Measurements from ENCODE around the gene UNC13B.
"Not testable (repeated sequence)": the region's sequence is repeated elsewhere in the genome, so short reads cannot be mapped to it uniquely, and the experiment has no call there.

The UNC13B gene

GRCh38 chr9:35396560-35397215, 234.9 kb downstream of the UNC13B start:
- no peak for DNase-seq

- no peak for DNase-seq
Measured at GRCh38 chr9:35397216-35397698, 235.4 kb downstream of the UNC13B start.

GRCh38 chr9:35397923-35398322, 236.1 kb downstream of the UNC13B start:
- no peak for DNase-seq

- DNase-seq, result no peak
Measured at GRCh38 chr9:35398651-35399335, 237.0 kb downstream of the UNC13B start.

DNA sequence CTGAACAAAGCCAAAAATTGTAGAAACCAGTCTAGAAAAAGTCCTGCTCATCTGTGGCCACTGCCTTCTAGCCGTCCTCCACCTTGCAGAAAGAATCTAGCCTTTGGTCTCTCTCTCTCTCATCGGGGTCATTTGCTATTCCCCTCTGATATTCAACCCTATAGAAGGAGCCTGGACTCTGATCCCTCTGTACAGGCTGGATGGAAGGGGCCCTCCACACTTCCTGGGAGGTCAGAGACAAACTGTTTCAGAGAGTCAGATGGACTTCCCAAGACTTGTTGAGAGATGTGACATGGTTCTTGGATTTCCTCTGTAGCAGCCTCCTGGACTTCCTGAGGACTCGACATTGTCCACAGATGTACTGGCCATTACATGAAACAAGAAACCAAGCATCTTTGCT, 243.1 kb downstream of the UNC13B start:
- DNase-seq, result no peak

DNA sequence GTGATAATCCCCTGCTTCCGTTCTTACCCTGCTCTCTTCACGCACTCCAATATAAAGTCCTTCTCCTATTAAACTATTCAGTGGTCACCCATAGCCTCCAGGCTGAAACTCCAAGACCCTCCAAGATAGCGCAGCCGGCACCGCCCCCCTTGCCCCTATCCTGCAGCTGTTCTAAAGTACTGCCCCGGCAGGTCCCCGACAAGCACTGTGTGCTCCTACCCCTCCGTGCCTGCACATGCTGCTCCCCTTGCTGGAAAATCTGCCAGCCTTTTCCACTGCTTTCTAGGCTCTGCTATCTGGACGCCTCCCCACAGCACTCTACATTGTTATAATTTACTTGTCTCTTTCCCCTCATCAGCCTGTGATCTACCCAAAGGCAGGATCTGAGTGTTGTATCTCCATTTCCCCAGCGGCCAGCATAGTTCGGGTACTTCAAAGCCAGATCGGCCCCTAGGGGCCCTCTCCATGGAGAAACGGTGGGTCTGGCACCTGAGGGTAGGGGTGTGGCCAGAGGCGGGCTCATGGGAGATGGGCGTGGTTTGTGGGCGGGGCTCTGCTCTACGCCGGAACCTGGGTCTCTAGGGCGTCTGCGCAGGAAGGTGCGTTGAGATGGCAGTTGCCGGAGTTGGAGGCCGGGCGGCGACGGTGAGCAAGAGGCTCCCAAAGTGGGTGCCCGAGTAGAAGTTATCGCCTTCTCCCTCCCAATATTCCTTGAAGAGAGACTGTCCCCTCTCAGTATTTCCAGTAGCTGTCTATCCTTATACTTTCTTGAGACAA, 244.6 kb downstream of the UNC13B start:
- DNase-seq, result peak; percentile 32

DNA sequence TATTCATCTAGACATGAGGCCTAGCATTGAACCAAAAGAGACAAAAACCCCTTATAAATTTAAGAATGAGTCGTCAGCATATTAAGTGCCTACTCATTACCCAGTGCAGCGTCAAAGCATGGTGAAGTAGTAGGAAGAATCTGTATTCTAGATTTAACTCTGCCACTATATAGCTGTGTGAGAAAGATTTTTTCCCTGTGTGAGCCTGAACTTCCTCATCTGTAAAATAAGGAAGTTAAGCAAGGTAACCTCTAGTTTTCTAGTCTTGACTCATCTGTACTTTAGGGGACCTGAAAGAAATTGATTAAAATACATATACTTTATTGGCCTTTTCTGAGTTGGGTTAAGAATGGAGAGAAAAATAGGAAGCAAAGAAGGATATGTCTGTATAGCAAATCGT, 246.0 kb downstream of the UNC13B start:
- no peak for DNase-seq

GRCh38 chr9:35409434-35409833, 247.6 kb downstream of the UNC13B start:
- not testable (repeated sequence) for DNase-seq

- no peak for DNase-seq
Measured at GRCh38 chr9:35414889-35415288, 253.1 kb downstream of the UNC13B start.

DNA sequence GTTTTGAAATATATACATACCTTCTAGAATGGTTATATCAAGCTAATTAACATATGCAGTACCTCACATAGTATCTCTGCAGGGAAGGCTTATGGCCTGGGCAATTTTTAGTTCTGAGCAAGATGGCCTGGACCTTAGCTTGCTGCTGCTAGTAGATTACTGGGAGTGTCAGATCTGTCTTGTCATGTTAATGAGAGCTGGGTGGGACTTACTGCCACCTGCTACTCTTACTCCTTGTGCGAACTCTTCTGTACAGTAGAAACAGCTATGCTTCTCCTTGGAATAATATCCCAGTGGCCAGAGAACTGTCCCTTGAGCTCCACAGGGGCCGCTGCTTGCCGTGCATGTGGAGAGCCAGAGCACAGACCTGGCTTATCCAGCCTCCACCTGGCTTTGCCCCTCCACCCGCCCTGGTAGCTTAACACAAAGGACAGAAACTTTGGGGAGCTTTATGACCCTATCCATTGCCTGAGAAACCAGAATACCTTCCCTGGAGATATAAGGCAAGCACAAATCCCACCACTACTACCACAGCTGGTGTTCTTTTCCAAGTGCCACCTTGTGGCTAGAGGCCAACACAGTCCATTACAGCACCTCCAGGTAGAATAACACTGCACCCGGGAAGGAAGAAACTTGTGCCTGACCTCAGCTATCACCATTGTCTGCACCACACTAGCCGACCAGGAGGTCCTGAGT, 253.7 kb downstream of the UNC13B start:
- no peak for DNase-seq

DNA sequence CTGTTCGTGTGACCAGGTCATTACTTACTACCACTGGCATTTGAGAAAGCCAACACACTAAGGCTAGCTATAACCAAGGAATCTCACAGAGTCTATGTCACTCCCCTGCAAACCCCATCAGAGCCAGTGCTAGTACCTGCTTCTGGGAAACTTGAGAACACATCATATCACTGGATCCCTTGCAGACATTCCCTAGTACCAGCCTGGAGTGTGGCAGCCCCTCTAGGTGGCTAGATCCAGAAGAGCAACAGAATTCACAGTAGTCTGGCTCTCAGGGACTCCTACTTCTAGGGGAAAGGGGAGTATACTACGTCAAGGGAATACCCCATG, 254.3 kb downstream of the UNC13B start:
- DNase-seq, result no peak

DNA sequence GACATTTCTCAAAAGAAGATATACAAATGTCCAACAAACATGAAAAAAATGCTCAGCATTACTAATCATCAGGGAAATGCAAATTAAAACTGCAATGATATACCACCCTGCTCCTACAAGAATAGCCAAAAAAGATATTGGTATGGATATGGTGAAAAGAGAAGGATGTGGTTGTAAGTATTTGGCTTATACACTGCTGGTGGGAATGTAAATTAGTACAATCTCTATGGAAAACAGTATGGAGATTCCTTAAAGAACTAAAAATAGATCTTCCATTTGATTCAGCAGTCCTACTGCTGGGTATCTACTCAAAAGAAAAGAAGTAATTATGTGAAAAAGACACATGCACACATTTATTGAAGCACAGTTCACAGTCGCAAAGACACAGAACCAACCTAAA, 260.5 kb downstream of the UNC13B start:
- no peak for DNase-seq

- DNase-seq, result no peak
Measured at GRCh38 chr9:35422753-35423152, 260.9 kb downstream of the UNC13B start.

DNA sequence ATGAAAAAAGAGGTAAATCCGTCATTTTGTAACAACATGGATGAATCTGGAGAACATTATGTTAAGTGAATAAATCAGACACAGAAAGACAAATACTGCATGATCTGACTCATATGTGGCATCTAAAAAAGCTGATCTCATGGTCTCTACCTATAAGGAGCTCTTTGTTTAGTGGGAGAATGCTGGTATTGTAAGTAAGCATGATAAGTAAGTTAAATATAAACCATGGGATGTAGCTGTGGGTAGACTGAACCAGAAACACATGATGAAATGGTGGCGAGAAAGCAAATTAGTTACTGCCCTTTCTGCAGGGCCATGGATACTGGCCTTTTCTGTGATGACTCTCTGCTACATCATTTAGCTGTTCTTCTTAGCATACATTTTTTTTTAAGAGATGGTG, 261.7 kb downstream of the UNC13B start:
- no peak for DNase-seq

- DNase-seq, result no peak
Measured at GRCh38 chr9:35424356-35425352, 262.8 kb downstream of the UNC13B start.

- no peak for DNase-seq
Measured at GRCh38 chr9:35426627-35427026, 264.8 kb downstream of the UNC13B start.

DNA sequence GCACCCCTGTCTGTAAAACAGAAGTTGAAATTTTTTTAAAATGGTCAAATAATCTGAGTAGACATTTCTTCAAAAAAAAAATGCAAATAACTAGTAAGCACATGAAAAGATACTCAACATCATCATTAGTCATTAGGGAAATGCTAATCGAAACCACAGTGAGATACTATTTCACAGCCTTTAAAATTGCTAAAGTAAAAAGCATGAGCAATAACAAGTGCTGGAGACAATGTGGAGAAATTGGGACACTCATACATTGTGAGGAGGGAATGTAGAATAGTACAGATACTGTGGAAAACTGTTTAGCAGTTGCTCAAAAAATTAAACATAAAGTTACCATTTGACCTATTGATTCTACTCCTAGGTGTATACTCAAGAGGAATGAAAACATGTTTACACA, 269.7 kb downstream of the UNC13B start:
- no peak for DNase-seq

DNA sequence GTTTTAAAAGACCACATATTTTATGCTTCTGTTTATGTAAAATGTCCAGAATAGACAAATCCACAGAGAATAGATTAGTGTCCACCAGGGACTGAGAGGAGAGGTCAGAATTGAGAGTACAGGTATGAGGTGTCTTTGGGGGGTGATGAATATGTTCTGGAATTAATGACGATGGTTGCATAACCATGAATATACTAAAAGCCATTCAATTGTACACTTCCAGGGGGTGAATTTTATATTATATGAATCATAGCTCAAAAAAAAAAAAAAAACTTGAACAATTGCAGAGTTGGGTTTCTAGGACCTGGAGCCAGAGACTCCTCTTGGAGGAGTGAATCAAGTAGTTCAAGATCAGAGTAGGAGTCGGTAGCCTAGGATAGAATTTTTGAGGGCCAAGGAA, 270.3 kb downstream of the UNC13B start:
- DNase-seq, result no peak

DNA sequence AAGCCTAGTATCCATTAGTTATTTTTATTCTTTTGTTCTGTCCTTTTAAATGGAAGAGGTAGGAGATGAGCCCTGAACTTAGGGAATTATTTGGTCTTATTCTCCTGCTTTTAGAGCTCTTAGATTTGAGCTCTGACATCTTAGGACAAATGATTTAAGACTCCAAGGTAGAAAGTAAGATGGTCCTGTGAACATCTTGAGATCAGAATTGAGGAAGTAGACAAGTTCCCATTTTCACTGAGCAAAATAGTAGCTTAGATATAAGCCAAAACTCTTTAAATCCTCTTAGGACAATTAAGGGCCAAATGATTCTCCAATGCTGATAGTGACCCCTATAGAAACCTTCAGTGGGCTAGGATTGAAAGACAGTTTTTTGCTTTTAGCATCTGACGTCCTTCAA, 275.1 kb downstream of the UNC13B start:
- no peak for DNase-seq

DNA sequence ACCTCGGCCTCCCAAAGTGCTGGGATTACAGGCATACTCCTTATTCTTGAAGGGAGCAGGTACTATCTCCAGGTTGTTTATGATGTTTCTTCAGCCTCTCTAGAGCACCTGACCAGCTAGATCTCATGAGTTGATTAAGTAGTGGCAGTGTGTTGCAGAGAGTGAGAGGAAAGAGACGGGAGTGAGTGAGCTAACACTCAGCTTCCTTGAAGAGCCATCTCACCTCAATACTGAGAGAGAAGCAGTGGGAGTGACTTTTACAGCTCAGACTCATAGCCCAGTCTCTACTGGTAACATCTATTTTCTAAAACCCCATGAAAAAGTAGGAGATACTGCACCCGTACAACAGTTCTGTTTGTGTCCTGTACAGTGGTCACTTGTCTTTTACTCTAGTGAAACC, 284.2 kb downstream of the UNC13B start:
- DNase-seq, result no peak

- no peak for DNase-seq
Measured at GRCh38 chr9:35448496-35448895, 286.7 kb downstream of the UNC13B start.

- DNase-seq, result no peak
Measured at GRCh38 chr9:35452481-35452880, 290.7 kb downstream of the UNC13B start.

Data from activated CD8-positive, alpha-beta memory T cell treated with anti-CD3 and anti-CD28 coated beads, Interleukin-2, amount 50 U/mL, for 4 hours (primary cell).